GM18519 (cell line): ENCODE results near the gene GTF3C1.

ENCODE experiments used
- ATAC-seq: cut with Tn5 transposase; IDR thresholded peaks from one replicate; pipeline ENCODE4 v1.9.1; 2021; ENCODE audit warnings: mild to moderate bottlenecking, moderate library complexity; ENCODE audit not compliant: unreplicated experiment, low FRiP score

GTF3C1 gene

DNA sequence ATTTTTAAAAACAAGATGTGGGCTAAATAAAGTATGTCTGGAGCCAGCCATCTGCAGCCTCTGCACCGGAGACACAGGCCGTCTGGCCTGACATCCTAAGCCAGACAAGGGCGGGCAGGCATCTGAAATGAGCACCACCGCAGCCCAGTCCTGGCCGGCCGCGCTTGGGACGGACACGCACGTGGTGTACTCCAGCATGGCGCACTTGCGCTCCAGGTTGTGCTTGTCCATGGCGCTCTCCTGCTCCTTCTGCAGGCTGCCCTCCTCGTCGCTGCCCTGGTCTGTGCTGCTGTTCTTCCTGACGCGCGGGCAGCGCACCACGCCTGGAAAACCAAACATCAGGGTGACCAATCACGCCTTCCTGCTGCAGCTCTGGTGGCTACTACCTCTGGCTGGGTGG is 60.3 kb downstream of the GTF3C1 start:
- ATAC-seq = no peak

- ATAC-seq = no peak
These were observed 63.0 kb downstream of the GTF3C1 start for GRCh38 chr16:27486760-27487159.

- ATAC-seq = no peak
These were observed 63.4 kb downstream of the GTF3C1 start for GRCh38 chr16:27486344-27486743.

GRCh38 chr16:27485811-27486210 is 63.9 kb downstream of the GTF3C1 start:
- ATAC-seq = no peak

GRCh38 chr16:27485126-27485525 is 64.6 kb downstream of the GTF3C1 start:
- no peak for ATAC-seq

- no peak for ATAC-seq
These were observed 66.1 kb downstream of the GTF3C1 start for GRCh38 chr16:27483624-27484023.

DNA sequence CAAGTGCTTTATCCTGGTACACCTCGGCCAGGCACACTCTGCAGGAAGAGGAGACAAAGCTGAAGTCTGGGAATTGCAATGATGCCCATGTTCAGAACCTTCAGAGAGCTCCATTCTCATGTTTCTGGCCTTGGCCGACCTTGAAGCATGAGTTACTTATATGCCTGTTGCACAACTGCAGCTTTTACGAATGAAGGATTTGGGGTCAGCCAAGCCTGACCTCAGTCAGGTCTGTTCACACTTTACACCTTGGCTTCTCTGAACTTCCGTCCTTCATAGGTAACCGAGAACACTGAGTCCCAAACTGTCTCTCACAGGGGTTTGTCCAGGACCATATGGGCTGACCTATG is 66.7 kb downstream of the GTF3C1 start:
- no peak for ATAC-seq

DNA sequence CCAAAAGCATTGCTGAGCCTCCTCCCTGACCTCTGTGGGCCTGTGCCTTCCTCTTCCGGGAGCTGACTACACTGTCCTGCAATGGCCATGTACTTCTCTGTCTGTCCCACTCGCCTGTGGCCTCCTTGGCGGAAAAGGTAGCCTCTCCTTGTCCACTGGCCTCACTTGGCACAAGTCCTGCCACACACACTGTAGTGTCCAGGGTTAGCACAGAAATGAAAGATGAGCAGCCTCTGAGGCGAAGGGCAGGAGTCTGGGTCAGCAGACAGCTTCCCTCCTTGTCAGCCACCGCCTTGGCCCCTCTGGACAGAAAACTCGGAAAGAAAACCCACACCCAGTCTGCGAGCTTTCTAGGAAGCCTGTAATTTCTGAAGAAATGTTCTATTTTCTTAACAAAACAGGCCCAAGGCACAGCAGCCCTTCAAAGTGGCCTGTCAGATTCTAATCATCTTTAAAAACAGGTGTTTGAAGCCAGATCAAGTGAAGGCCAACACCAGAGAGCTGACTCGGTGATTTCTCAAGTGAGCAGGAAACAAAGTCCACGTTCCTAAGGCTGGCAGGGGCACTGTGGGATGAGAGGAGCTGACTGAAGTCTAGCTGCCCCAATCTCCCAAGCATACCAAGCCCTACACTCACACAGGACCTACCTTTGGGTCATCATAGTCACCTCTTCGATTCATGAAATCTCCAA is 67.2 kb downstream of the GTF3C1 start:
- ATAC-seq = no peak

DNA sequence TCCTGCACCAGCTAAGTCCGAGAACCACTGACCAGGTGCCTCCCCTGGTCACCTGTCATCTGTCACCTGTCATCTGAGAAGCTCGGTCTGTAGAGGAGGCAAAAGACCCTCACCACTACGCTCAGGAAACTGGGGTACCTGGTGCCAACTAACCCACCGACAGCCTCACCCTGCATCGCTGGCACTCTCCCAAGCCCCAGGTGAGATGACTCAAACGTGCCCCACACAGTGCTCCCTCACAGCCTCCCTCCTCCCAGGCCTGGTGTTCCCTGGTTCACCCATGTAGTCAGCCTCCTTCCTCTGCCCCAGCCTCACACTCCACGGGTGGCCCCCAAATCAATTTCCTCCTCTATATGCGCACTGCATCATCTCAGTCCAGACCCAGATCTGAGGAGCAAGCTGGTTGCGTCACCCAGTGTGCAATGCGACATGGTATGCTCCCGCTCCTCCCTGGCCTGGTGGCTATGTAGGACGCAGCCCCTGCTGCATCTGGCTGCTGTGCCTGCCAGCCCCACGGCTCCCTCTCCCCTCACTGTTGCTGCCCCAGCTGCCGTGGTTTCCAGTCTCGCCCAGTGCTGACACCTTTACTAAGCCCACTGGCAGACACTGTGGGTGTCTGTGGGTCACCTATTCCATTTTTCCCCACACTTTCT is 68.3 kb downstream of the GTF3C1 start:
- no peak for ATAC-seq

DNA sequence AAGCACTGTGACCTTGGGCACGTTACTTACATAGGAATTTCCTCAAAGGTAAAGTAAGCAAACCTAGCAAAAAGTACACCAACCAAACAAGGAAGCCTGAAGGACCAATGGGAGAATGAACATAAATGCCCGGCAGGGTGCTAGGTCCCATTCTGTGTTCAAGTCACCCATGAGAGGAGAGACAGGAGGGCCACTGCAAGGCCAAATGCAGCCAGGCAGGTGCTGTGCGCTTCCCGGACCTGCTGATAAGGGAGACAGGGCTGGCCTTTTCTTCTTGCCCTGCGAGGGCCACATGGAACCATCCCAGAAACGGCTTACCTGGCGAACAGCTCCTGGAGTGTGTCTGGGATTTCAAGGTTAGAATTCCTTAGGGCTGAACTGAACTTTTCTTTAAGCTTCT is 69.0 kb downstream of the GTF3C1 start:
- no peak for ATAC-seq

- no peak for ATAC-seq
These were observed 73.5 kb downstream of the GTF3C1 start for GRCh38 chr16:27476240-27476639.

GRCh38 chr16:27475561-27475960 is 74.2 kb downstream of the GTF3C1 start:
- ATAC-seq = no peak

- ATAC-seq = no peak
These were observed 74.8 kb downstream of the GTF3C1 start for GRCh38 chr16:27474921-27475320.

GRCh38 chr16:27474041-27474440 is 75.7 kb downstream of the GTF3C1 start:
- ATAC-seq = no peak

GRCh38 chr16:27473101-27473900 is 76.4 kb downstream of the GTF3C1 start:
- ATAC-seq = no peak

DNA sequence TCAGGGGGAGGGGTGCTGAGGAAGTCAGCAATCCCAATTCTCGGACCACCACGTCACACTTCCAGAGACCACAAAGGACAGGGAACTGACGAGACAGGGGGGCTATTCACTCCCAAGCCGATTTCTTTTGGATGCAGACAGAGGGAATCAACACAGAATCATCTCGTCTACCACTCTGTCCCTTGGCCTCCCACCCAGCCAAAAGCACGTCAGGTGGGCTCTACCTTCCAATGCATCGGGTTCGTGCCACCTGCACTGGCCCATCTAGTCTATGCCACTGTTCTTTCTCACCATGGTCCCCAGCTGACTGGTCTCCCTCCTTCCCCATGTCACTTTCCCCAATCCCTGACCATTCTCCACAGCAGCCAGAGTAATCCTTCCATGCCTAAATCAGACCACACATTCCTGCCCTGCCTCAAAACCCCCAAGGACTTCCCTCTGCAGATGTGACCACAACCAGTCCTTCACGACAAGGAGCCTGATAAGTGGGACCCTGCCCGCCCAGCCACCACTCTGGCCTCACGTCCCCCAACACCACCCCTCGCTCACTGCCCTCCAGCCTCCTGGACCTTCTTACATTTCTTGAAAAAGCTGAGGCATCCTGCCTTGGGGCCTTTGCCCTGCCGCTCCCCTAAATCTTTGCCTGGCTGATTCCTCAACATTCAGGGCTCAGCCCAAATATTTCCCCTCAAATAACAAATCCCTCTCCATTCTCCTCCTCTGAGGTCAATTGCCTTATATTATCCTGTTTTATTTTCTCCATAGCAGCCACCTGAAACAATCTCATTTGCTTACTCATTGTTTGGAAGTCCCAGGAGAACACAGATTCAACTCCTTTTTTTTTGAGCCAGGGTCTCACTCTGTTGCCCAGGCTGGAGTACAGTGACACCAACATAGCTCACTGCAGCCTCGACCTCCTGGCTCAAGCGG is 77.4 kb downstream of the GTF3C1 start:
- no peak for ATAC-seq

DNA sequence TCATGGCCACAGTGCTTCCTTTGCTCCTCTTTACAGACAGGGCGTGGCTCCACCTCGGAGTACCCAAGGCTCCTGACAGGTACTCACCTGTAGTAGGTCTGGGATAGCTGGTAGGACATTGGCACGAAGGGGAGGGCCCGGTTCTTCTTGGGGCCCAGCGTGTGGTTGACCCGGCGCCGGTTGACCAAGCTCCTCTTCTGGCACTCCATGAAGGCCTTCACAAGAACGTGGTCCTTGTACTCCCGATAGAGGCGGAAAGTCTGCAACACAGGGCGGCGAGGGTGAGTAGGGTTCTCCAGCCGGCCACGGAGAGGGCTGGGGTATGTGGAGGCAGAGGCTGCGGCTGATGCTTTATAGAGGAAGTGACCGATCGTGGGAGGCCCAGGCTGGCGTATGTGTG is 78.1 kb downstream of the GTF3C1 start:
- ATAC-seq = no peak

- ATAC-seq = no peak
These were observed 78.9 kb downstream of the GTF3C1 start for GRCh38 chr16:27470567-27471431.

DNA sequence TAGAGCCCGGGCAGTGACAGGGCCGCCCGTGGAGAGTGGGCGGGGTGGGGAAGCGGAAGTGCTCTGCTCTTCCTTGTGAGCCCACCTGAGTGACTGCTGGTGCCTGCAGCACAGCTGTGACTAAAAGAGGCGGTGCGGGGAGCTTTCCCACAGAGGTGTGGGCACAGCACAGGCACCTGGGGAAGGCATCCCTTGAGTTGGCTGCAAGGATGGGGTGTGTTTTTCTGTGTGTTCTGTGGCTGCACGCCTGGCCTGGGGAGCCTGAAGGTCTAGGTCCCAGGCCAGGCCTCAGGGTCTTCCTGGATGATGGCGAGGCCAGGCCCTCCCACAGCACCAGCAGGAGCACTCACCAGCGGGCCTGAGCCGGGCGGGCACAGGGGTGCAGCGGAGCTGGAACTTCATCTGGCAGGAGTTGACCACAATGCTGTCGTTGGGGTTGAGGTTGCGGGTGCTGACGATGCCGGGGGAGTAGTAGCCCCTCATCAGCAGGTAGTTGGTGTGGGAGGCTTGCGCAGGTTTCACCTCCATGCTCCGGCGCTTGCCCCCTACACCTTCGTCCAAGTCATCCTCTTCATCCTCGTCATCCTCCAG is 80.7 kb downstream of the GTF3C1 start:
- ATAC-seq = no peak
